ENCODE results near the gene PRTFDC1.

DNA sequence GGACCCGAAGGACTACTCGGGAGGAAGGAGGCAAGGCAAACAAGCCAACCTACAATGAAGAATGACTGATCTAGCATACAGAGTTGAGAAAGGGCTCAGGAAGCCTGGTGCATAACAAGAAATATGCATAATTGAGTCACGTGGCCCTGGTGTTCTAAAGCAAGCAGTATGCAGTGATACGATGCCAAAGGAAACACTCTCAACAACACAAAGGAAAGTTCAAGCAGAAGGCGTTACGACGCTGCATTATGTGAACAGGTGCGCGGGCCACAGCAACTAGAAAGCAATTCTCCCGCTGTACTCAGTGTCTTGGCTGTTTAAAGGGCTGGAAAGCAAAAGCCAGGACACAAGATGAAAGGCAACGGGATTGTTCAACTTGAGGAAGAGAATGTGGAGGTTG lies 100.8 kb downstream of the PRTFDC1 start:
- TF ChIP-seq, protein P1, sequence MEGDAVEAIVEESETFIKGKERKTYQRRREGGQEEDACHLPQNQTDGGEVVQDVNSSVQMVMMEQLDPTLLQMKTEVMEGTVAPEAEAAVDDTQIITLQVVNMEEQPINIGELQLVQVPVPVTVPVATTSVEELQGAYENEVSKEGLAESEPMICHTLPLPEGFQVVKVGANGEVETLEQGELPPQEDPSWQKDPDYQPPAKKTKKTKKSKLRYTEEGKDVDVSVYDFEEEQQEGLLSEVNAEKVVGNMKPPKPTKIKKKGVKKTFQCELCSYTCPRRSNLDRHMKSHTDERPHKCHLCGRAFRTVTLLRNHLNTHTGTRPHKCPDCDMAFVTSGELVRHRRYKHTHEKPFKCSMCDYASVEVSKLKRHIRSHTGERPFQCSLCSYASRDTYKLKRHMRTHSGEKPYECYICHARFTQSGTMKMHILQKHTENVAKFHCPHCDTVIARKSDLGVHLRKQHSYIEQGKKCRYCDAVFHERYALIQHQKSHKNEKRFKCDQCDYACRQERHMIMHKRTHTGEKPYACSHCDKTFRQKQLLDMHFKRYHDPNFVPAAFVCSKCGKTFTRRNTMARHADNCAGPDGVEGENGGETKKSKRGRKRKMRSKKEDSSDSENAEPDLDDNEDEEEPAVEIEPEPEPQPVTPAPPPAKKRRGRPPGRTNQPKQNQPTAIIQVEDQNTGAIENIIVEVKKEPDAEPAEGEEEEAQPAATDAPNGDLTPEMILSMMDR (IDR thresholded peaks at IDR 0.05; ENCODE audit: insufficient read depth, low read length), result no peak
- TF ChIP-seq, protein P2, sequence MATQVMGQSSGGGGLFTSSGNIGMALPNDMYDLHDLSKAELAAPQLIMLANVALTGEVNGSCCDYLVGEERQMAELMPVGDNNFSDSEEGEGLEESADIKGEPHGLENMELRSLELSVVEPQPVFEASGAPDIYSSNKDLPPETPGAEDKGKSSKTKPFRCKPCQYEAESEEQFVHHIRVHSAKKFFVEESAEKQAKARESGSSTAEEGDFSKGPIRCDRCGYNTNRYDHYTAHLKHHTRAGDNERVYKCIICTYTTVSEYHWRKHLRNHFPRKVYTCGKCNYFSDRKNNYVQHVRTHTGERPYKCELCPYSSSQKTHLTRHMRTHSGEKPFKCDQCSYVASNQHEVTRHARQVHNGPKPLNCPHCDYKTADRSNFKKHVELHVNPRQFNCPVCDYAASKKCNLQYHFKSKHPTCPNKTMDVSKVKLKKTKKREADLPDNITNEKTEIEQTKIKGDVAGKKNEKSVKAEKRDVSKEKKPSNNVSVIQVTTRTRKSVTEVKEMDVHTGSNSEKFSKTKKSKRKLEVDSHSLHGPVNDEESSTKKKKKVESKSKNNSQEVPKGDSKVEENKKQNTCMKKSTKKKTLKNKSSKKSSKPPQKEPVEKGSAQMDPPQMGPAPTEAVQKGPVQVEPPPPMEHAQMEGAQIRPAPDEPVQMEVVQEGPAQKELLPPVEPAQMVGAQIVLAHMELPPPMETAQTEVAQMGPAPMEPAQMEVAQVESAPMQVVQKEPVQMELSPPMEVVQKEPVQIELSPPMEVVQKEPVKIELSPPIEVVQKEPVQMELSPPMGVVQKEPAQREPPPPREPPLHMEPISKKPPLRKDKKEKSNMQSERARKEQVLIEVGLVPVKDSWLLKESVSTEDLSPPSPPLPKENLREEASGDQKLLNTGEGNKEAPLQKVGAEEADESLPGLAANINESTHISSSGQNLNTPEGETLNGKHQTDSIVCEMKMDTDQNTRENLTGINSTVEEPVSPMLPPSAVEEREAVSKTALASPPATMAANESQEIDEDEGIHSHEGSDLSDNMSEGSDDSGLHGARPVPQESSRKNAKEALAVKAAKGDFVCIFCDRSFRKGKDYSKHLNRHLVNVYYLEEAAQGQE (IDR thresholded peaks at IDR 0.05; ENCODE audit: insufficient replicate concordance, low read depth), result no peak
- no peak for TF ChIP-seq POLR2AphosphoS5 (IDR thresholded peaks at IDR 0.05; ENCODE audit: low read depth)
- no peak for TF ChIP-seq SPI1 (IDR thresholded peaks at IDR 0.05; ENCODE audit: borderline replicate concordance, low read depth)
- no peak for TF ChIP-seq GABPA (IDR thresholded peaks at IDR 0.05; ENCODE audit: low read depth)
